RCC 7860 (cell line): Measurements from ENCODE around the gene KCNMA1.

Source experiments
- DNase-seq: peaks from one replicate; pipeline ENCODE4 v3.0.0-alpha.2; 2015; ENCODE audit warnings: low spot score
- FAIRE-seq: peaks from 2 replicates; lab custom pipeline; 2012; peaks lifted over from hg19 to GRCh38; lab: Jason Lieb, UNC

Gene KCNMA1

DNA sequence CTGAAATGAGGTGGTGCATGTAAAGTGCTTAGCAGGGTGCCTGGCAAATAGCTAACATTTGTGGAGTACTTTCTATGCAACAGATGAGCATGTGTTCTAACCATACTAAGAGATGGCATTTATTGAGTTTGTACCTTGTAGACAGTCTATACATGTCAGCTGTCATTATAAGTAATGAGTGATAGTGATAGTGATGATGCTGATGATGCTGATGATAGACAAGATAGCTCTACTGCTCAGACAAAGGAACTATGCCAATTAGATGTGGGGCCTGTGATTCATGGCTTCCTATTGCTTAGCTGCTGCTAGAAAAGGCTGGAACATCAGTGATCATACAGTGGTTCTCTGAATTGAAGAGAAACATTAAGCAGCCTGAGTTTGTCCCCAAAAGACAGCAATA, 585.8 kb downstream of the KCNMA1 start:
- no peak for DNase-seq
- no peak for FAIRE-seq

DNA sequence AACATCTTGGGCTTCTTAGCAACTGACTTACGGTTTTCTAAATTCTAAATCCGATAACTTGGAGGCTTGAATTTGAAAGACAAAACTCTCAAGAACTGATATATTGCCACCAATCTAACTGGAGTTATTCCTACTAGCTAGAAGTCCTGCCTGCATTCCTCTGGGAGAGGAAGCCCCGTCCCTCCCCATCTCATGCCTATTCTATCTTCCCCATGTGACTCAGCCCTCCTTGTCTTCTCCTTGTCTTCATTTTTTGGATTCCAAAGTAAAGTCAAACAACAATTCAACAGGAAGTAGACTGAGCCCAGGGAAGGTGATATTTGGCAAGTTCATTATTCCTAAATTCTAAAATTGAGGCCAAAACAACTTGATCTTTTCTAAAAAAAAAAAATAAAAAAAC, 587.7 kb downstream of the KCNMA1 start:
- DNase-seq (no peak), FAIRE-seq (no peak)

- FAIRE-seq (no peak), DNase-seq (no peak)
These were observed 588.5 kb downstream of the KCNMA1 start for GRCh38 chr10:77049146-77049545.

GRCh38 chr10:77045085-77045484, 592.5 kb downstream of the KCNMA1 start:
- FAIRE-seq (no peak), DNase-seq (no peak)

DNA sequence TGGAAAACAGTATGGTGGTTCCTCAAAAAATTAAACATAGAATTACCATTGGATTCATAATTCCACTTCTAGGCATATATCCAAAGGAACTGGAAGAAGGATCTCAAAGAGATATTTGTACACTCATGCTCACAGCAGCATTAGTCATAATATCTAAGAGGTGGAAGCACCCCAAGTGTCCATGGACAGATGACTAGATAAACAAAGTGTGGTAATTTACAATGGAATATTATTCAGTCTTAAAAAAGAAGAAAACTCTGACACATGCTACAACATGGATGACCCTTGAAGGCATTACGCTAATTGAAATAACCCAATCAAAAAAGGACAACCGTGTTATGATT, 594.2 kb downstream of the KCNMA1 start:
- FAIRE-seq (no peak), DNase-seq (no peak)

GRCh38 chr10:77042706-77043419, 594.7 kb downstream of the KCNMA1 start:
- DNase-seq = no peak
- FAIRE-seq = no peak

- no peak for FAIRE-seq
- no peak for DNase-seq
These were observed 595.9 kb downstream of the KCNMA1 start for GRCh38 chr10:77041636-77042258.

DNA sequence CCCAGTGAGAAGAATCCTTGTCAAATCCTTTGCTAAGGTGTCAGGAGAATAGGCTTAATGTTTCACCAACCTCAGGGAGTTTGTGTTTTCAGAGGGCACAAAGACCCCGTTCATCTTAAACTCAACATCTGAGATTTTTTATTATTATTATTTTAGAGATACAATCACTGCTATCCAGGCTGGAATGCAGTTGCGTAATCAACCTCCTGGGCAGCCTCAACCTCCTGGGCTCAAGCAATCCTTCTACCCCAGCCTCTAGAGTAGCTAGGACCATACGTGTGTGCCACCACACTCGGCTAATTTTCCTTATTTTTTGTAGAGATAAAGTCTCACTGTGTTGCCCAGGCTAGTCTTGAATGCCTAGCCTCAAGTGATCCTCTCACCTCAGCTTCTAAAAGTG, 599.2 kb downstream of the KCNMA1 start:
- FAIRE-seq (no peak), DNase-seq (no peak)

DNA sequence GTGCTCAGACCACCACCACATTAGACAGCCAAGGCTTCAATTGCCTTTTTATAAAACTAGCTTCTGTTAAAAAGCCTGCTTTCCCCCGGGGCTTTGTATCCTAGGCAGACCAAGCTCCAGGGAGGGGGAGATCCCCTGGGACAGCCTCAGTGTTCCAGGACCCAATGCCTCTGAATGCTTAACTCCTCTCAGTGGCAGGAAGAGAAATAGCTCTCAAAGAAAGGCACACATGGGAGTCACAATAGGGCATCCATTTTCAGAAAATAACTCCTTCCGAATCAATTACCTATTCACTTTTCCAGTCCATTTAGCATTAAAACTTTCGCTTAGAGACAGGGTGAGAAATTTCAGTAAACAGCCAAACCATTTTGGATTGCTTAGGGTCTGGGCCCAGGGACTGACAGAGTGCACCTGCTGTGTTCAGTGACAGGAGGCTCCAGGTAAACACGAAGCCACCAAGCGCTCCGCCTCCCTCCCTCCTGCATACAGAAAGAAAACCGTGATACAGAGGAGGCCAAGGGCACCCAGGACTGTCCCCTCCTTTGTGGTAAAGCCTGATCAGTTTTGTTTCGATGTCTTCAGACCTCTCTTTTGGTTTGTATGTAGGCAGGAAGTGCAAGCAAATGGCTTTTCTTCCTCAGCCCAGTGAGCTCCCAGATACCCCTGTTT, 599.7 kb downstream of the KCNMA1 start:
- DNase-seq = no peak
- FAIRE-seq = no peak

- no peak for FAIRE-seq
- DNase-seq = no peak
These were observed 600.4 kb downstream of the KCNMA1 start for GRCh38 chr10:77036993-77037734.

DNA sequence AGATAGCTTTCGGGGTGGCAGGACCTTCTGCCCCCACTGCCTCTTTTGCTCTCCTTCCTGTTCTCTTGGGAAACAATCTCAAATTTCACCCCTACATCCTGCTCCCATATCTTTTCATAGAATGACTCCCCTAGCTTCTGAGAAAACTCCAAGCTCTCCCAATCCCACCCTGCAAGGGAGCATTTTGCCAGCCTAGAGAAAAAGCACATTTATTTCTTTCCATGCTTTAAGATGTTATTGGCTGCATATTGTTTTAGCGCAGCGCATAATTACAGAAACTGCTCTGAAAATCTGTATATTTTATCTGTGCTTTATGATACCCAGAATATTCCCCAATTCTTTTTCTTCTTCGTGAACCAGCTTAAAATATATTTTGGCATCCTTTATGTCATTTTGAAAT, 601.3 kb downstream of the KCNMA1 start:
- DNase-seq = no peak
- FAIRE-seq = no peak

DNA sequence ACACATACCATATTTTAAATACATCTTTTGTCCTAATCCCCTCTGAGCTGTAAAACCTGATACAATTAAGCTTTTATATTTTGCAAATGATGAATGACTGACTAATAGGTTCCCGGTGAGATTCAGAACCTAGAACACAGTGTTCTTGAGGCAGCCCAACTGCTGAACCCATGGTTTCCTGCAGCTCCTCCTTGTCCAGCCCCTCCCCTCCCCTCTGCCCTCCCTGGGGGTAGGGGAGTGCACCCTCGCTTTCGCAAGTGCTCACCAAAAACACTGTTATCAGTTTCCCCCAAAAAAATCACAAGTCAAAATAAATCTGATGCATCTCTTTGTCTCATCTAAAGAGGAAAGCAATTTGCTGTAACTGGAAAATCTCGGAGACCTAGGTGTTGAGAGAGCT, 602.8 kb downstream of the KCNMA1 start:
- FAIRE-seq = no peak
- no peak for DNase-seq

DNA sequence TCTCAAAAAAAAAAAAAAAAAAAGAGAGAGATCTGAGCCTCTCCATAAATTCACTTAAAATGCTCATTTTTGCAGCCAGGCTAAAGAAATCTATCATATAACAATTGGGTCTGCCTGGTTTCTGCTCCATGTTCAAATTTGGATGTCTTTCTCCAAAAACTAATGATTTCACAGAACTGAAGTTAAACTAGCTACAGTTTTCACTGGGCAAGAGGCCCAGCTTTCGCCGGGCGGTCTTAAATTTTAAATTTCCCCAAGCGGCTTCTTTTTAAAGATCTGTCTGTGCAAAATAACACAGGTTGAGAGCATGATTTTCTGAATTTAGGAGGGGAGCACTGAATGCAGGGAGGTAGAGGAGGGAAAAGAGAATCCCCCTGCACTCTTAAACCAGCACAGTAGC, 603.4 kb downstream of the KCNMA1 start:
- FAIRE-seq = no peak
- DNase-seq = no peak

DNA sequence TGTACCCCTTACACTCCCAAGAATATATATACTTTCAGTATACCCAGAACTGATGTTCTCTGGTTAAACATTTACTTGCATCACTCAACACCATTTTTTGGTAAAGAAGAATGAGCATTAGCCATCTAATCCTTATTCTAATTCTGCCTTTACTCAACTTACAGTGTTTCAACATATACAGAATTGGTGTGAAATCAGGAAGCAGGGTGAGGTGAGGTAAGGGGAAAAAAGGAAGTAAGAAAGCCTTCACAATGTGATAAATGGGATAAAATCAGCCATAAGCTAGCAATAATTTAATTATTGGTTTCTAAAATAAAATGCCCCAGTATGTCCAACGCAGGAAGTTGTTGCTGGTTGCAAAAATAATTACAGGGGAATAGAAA, 605.4 kb downstream of the KCNMA1 start:
- no peak for DNase-seq
- no peak for FAIRE-seq

GRCh38 chr10:77031531-77032187, 605.9 kb downstream of the KCNMA1 start:
- no peak for DNase-seq
- FAIRE-seq = no peak

DNA sequence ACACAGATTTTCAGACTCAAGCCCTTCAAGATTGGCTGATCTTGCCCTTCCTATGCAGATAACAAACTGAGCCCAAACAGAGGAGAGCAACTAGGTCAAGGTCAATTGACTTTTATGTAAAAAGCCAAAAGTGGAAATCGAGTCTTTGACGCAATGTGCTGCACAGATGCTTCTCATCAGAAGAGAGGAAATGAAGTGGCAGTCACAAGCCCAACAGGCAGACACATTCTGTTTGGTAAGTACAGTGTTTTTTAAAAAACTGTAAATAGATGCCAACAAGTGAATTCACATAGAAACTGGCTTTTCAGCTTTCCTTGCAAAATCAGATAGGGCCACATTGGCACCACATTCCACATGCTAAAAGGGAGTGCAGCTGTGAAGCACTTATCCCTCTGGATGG, 606.6 kb downstream of the KCNMA1 start:
- no peak for FAIRE-seq
- no peak for DNase-seq

- no peak for DNase-seq
- FAIRE-seq = no peak
These were observed 607.6 kb downstream of the KCNMA1 start for GRCh38 chr10:77029777-77030717.

DNA sequence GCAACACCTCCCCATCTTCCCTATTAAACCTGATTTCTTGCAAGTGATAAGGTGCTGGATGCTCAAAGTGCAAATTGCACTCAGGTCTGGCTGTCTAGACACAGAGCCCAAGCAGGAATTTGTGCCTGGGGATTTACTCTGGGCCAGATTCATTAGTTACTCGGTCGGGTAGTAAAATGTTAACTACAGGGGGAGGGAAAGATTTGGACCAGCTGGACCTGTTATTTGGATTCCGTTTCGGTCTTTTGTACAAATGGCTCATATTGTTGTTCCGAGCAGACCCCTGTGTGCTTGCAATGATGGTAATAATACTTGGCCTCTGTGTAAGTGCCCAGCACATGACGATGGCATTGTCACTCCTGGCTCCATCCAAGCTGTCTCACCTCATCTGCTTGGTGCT, 609.6 kb downstream of the KCNMA1 start:
- FAIRE-seq (no peak), DNase-seq (no peak)

GRCh38 chr10:77027576-77027975, 610.0 kb downstream of the KCNMA1 start:
- FAIRE-seq (no peak), DNase-seq (no peak)

DNA sequence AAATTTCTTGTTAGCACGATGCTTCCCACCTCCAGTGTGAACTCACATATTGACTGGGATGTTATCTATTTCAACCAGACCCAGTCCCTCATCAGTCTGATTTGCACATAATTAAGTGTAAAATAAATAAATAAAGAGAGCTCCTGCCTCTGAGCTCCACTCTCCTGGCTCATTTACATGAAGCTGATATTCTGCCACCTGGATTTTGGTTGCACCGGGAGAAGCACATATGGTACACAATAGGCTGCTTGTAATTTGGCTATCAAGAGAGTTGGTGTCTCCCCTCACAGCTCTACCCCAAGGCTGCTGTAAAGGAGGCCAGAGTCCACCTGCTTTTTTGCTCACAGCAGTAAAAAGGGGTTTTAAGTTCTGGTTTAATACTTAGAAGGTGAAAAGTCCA, 610.5 kb downstream of the KCNMA1 start:
- DNase-seq (no peak), FAIRE-seq (no peak)
